DMS153 treated with DMSO at 0.1 percent for 48 hours (cell line): ENCODE results near the gene NTN3.
A peak's percentile ranks its signal among the peaks of the same experiment; 100 is the strongest.
"Not testable (repeated sequence)": the region's sequence is repeated elsewhere in the genome, so short reads cannot be mapped to it uniquely, and the experiment has no call there.

Source experiments
- DNase-seq: peaks from one replicate; lab custom pipeline; 2025; ENCODE audit not compliant: unreplicated experiment; lab: John Stamatoyannopoulos, UW

NTN3 gene

GRCh38 chr16:2476741-2477140 is 5.6 kb downstream of the NTN3 start:
- DNase-seq, result no peak

- DNase-seq, result no peak
These were observed 6.2 kb downstream of the NTN3 start for GRCh38 chr16:2477327-2477726.

GRCh38 chr16:2478279-2478678 is 7.2 kb downstream of the NTN3 start:
- no peak for DNase-seq

GRCh38 chr16:2479996-2480395 is 8.9 kb downstream of the NTN3 start:
- DNase-seq, result not testable (repeated sequence)

- no peak for DNase-seq
These were observed 9.9 kb downstream of the NTN3 start for GRCh38 chr16:2480948-2481347.

GRCh38 chr16:2481676-2482075 is 10.6 kb downstream of the NTN3 start:
- no peak for DNase-seq

GRCh38 chr16:2482249-2482648 is 11.2 kb downstream of the NTN3 start:
- DNase-seq, result no peak

- peak; percentile 37 for DNase-seq
These were observed 11.8 kb downstream of the NTN3 start for GRCh38 chr16:2482708-2483534.

- DNase-seq, result no peak
These were observed 13.1 kb downstream of the NTN3 start for GRCh38 chr16:2483939-2484897.

- no peak for DNase-seq
These were observed 13.9 kb downstream of the NTN3 start for GRCh38 chr16:2484898-2485508.

GRCh38 chr16:2485811-2486507 is 14.9 kb downstream of the NTN3 start:
- no peak for DNase-seq

GRCh38 chr16:2486645-2487516 is 15.8 kb downstream of the NTN3 start:
- DNase-seq, result no peak

- DNase-seq, result no peak
These were observed 16.4 kb downstream of the NTN3 start for GRCh38 chr16:2487517-2487842.

- DNase-seq, result no peak
These were observed 16.9 kb downstream of the NTN3 start for GRCh38 chr16:2487903-2488531.

- DNase-seq, result no peak
These were observed 18.5 kb downstream of the NTN3 start for GRCh38 chr16:2489581-2489980.

GRCh38 chr16:2490190-2491105 is 19.4 kb downstream of the NTN3 start:
- DNase-seq, result no peak

- DNase-seq, result no peak
These were observed 21.2 kb downstream of the NTN3 start for GRCh38 chr16:2492292-2492691.

GRCh38 chr16:2493605-2494004 is 22.5 kb downstream of the NTN3 start:
- DNase-seq, result no peak

- DNase-seq, result no peak
These were observed 23.5 kb downstream of the NTN3 start for GRCh38 chr16:2494616-2495015.
